SW 1271 (cell line): ENCODE data around the gene UBE2M.
"Not testable (repeated sequence)": the region's sequence is repeated elsewhere in the genome, so short reads cannot be mapped to it uniquely, and the experiment has no call there.

Experiments used
- DNase-seq, 2 experiments: peaks; one replicate each; lab custom pipeline; 2025; lab: John Stamatoyannopoulos, UW

The UBE2M gene

GRCh38 chr19:58558066-58558622 is at the start of gene UBE2M:
UBE2M (minus strand) TSS chr19:58558611; CDS start chr19:58558381, 230 bp downstream.
- no peak for DNase-seq

DNA sequence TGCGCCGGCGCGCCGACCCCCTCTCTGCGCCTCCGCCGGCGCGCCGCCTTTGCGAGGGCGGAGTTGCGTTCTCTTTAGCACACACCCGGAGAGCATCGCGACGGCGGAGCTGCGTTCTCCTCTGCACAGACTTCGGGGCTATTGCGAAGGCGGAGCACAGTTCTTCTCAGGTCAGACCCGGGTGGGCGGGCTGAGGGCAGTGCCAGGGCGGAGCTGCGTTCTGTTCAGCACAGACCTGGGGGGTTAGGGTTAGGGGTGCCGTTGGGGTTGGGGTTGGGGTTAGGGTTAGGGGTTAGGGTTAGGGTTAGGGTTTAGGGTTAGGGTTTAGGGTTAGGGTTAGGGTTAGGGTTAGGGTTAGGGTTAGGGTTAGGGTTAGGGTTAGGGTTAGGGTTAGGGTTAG is 48.8 kb upstream of the UBE2M start:
- not testable (repeated sequence) for DNase-seq

GRCh38 chr19:58606251-58606896 is 48.0 kb upstream of the UBE2M start:
- DNase-seq: not testable (repeated sequence)

DNA sequence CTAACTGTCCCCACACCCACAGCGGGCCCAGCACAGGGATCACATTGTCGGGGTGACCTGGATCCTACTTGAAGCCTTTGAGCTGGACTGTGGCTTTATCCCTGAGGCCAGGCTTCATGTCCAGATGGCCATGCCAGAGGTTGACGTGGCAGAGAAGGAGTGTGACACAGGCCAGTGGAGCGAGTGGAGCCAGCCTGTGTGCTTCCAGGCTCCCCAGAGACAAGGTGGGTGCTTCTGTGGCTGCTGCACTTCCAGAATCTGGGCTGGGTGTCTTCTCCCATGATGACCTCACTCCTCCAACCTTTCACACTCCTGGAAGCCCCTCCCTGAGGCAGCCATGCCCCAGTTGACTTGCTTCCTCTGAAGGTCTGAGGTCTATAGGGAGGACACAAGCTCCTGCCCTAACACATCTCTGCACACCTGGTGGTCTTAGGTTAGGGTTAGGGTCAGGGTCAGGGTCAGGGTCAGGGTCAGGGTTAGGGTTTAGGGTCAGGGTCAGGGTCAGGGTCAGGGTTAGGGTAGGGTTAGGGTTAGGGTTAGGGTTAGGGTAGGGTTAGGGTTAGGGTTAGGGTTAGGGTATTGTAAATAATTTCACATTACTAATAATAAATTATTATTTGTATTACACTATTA is 27.8 kb upstream of the UBE2M start:
- no peak for DNase-seq

- no peak for DNase-seq
Observed at GRCh38 chr19:58585442-58586132, 27.2 kb upstream of the UBE2M start.

GRCh38 chr19:58584498-58585441 is 26.4 kb upstream of the UBE2M start:
- no peak for DNase-seq

DNA sequence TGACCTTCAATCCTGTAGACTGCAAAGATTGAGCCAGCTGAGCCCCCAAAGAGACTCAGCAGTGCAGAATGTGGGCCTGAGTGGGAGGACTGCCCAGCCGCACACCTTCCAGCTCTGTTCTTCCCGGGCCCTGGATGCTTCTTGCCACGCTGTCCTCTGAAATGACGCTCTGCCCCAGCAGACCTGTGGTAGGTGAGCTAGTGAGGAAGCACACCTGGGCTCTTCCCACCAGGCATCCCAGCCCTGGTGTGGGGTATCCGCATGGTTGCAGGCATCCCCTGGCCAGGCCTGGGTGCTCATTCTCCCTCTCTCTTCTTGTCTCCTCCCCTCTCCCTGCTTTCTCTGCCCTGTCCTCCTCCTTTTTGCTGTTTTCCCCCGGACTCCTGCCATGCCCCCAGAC is 24.6 kb upstream of the UBE2M start:
- no peak for DNase-seq

GRCh38 chr19:58581227-58582141 is 23.1 kb upstream of the UBE2M start:
- DNase-seq: no peak

DNA sequence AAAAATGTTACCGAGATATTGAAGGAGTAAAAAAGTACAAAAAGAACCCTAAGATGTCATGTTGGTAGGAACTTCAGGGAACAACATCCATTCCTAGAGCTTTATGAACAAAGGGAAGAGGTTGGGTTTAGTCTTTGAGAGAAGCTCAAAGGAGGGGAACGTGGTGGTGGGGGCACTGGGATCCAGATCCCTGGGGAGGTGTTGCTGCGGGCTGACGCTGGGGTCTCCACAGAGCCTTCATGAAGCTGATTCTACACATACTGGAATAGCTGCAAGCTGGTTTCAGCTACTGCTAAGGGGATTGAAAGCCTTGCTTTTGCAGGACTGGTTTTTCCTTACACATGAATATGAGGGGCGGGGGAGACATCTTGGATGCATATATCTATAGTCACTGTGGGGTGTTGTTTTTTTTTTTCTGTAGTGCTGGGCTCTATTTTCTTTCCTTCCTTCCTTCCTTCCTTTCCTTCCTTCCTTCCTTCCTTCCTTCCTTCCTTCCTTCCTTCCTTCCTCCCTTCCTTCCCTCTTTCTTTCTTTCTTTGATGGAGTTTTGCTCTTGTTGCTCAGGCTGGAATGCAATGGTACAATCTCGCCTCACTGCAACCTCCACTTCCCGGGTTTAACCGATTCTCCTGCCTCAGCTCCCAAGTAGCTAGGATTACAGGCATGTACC is 21.2 kb upstream of the UBE2M start:
- DNase-seq: no peak

GRCh38 chr19:58578012-58578925 is 19.9 kb upstream of the UBE2M start:
- DNase-seq: no peak

- not testable (repeated sequence) for DNase-seq
Observed at GRCh38 chr19:58577581-58577980, 19.2 kb upstream of the UBE2M start.

DNA sequence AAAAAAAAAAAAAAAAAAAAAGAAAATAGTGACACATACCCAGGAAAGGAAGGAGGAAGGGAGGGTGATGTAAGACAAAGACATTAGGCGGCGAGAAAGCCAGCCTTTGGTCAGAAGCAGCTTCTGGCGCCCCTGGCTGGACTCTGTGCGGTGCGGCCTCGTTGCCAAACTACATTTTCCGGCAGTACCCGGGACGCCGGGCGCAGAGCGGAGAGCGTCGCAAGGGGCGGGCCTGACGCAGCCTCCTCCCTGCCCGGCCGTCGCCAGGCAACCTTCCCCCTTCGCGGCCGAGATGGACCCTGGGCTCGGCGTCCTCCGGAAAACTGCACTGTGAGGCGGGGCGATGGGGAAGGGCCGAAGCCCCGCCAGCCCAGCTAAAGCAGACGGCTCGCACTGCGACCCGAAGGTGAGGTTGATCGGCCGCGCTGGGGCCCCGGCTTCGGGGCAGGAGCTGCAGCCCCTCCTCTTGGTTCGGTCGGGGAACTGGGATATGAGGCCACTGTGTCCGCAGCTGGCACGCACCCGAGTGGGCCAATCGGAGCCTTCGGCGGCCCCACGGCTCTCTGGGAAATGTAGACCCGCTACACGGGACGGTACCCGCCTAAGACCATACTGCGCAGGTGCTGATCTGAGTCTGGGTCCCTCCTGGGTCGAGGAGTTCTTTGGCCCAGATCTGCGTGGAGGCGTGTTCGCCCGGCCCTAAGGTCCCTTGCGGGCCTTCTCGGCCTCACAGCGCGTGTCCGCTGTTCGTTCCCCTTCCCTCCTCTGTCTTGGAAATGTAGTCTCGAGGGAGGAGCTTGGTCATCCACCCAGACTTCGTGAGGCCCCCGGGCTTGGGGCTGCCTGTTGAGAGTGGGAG is 17.0 kb upstream of the UBE2M start:
- DNase-seq: no peak

GRCh38 chr19:58573658-58574164 is 15.3 kb upstream of the UBE2M start:
- no peak for DNase-seq

DNA sequence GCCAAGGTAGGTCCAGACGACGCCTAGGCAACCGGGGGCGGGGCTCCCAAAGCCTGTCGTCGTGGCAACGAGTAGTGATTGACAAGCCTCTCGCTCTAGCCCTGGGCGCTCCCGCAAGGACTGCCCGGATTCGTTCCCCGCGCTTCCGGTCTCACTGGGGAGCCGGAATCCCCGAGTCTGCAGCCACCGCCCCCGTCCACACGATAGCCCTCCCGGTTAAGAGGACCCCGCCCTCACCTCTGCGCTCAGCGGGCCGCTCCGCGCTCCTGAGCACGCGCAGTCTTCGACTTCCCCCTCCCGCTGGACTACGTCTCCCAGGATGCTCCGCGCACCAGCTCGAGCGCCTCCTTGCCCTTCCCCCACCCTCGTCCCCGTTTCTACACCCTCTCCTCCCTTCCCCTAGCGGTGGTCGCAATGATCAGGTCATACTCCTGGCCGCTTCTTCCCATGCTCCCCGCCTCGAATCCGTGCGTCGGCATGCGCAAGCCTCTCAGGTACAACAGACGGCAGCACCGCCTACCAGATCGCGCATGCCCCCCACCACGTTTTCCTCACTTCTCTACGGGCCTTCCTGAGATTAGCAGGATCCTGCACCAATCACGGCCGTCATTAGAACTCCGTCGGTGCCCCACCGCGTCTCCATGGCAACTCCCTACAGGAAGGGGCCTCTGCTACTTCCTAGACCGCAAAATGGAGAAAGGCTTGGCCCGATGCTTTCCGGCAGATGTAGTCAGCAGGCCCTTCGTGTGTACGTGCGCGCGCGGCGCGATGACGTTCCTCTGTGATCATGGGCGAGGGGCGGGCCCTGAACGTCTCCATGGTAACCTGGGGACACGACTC is 14.6 kb upstream of the UBE2M start, which contains the start of gene MZF1:
TSS of gene MZF1 (minus strand) at position 518 of the 840 bp plus-strand sequence. CDS start 1,946 bp downstream, outside the sequence.
- no peak for DNase-seq

GRCh38 chr19:58572026-58572817 is 13.8 kb upstream of the UBE2M start:
- no peak for DNase-seq

GRCh38 chr19:58571575-58571947 is 13.2 kb upstream of the UBE2M start:
- DNase-seq: no peak
